GM12878 (cell line): ENCODE data around the gene ATP12A. TPM values are rescaled to one million over a fixed set of nuclear protein-coding genes. Genes with fewer than 3 reads are reported as not detected.

Experiments used
- ATAC-seq: fragments of 200-7000 bp; cut with Tn5 transposase; 3 replicates; pipeline ENCODE4 v1.9.1; 2020; ENCODE audit warnings: mild to moderate bottlenecking, moderate library complexity
- BruUV-seq: library from RNA; stranded (reverse); fragments of 400-500 nt; replicated peaks from 2 replicates; lab custom pipeline; 2021; lab: Mats Ljungman, UMichigan
- CTCF ChIA-PET: fragments of 300-600 bp; sonication (Branson Sonifier 250); formaldehyde crosslinking; extraction: SDS; loops from one replicate; lab custom pipeline; 2021; ENCODE audit warnings: inconsistent platforms; lab: Yijun Ruan, JAX
- POLR2A ChIA-PET: fragments of 350-600 bp; formaldehyde crosslinking; extraction: SDS; loops from one replicate; lab custom pipeline; 2021; ENCODE audit warnings: inconsistent platforms; lab: Charles Lee
- RAD21 ChIA-PET: fragments of 300-600 bp; sonication (Branson Sonifier 250); formaldehyde crosslinking; loops from one replicate; lab custom pipeline; 2023; ENCODE audit warnings: antibody characterized with exemption; ENCODE audit not compliant: unreplicated experiment; lab: Charles Lee
- SMC1A ChIA-PET: fragments of 300-600 bp; sonication (Branson Sonifier 250); formaldehyde crosslinking; loops from one replicate; lab custom pipeline; 2023; ENCODE audit not compliant: unreplicated experiment, uncharacterized antibody; lab: Charles Lee
- DNase-seq: peaks from one replicate; pipeline ENCODE4 v3.0.0-alpha.2; 2011; ENCODE audit warnings: low read depth, low spot score
- FAIRE-seq: peaks from 3 replicates; lab custom pipeline; 2011; peaks lifted over from hg19 to GRCh38; lab: Jason Lieb, UNC
- H2AFZ ChIP-seq: 2 replicates; pipeline ENCODE4 v1.6.0; 2011; ENCODE audit warnings: low read depth, low read length, control low read depth; ENCODE audit not compliant: control insufficient read depth
- H3K27ac ChIP-seq: 2 replicates; pipeline ENCODE4 v1.5.1; 2011; ENCODE audit warnings: control low read depth; ENCODE audit not compliant: control insufficient read depth, insufficient read depth
- H3K27me3 ChIP-seq, 2 experiments: replicated peaks in 1 of 2; 2 replicates each; pipeline versions ENCODE4 v1.6.0 to v1.6.1; 2011; ENCODE audit warnings: low read length in 1 of 2; ENCODE audit not compliant: control insufficient read depth in 2 of 2, insufficient read depth in 2 of 2
- H3K36me3 ChIP-seq, 2 experiments: 2 replicates each; pipeline ENCODE4 v1.5.1; 2011; ENCODE audit warnings: low read length in 1 of 2; ENCODE audit not compliant: control insufficient read depth in 2 of 2, insufficient read depth in 2 of 2
- H3K4me1 ChIP-seq: 2 replicates; pipeline ENCODE4 v1.6.1; 2011; ENCODE audit warnings: mild to moderate bottlenecking, low read length, moderate library complexity, mixed read lengths; ENCODE audit not compliant: control insufficient read depth, insufficient read depth
- H3K4me2 ChIP-seq: 2 replicates; pipeline ENCODE4 v1.6.0; 2011; ENCODE audit warnings: control low read depth; ENCODE audit not compliant: control insufficient read depth, insufficient read depth
- H3K4me3 ChIP-seq: fragments of 200-600 bp; sonication (generic); 2 replicates; pipeline ENCODE4 v1.5.1; 2016
- H3K79me2 ChIP-seq: 2 replicates; pipeline ENCODE4 v1.6.0; 2011; ENCODE audit warnings: low read length; ENCODE audit not compliant: control insufficient read depth, insufficient read depth
- H3K9ac ChIP-seq: 2 replicates; pipeline ENCODE4 v1.8.0; 2011; ENCODE audit warnings: low read length, control low read depth, mixed read lengths; ENCODE audit not compliant: control insufficient read depth, insufficient read depth
- H3K9me3 ChIP-seq: replicated peaks from 3 replicates; pipeline ENCODE4 v1.5.1; 2011; ENCODE audit warnings: mild to moderate bottlenecking, low read length; ENCODE audit not compliant: control insufficient read depth, insufficient read depth
- H4K20me1 ChIP-seq: 2 replicates; pipeline ENCODE4 v1.6.0; 2011; ENCODE audit not compliant: control insufficient read depth, insufficient read depth
- BACH1 ChIP-seq: fragments of 450-650 bp; IDR thresholded peaks from 2 replicates; pipeline ENCODE4 v1.6.1; 2017; ENCODE audit warnings: mild to moderate bottlenecking, borderline replicate concordance
- EED ChIP-seq: sonication (generic); IDR thresholded peaks from 2 replicates; pipeline ENCODE4 v1.6.1; 2016; ENCODE audit warnings: antibody characterized with exemption, low read depth
- ESRRA ChIP-seq: IDR thresholded peaks from 2 replicates; pipeline ENCODE4 v1.6.1; 2012; ENCODE audit warnings: mild to moderate bottlenecking, low read length, improper control_type of control experiment
- HDAC6 ChIP-seq: fragments of 200-600 bp; sonication (generic); IDR thresholded peaks from one replicate; pipeline ENCODE4 v1.8.0; 2017; ENCODE audit warnings: antibody characterized with exemption; ENCODE audit not compliant: unreplicated experiment
- MTA3 ChIP-seq: IDR thresholded peaks from 2 replicates; pipeline ENCODE4 v1.6.1; 2012; ENCODE audit warnings: low read length, inconsistent platforms, borderline replicate concordance
- POLR2A ChIP-seq: IDR thresholded peaks from 2 replicates; pipeline ENCODE4 v1.6.1; 2011; ENCODE audit warnings: low read depth, mild to moderate bottlenecking, low read length
- SUPT20H ChIP-seq: IDR thresholded peaks from 2 replicates; pipeline ENCODE4 v1.6.1; 2011; ENCODE audit warnings: low read depth, mild to moderate bottlenecking, low read length, moderate library complexity, borderline replicate concordance; ENCODE audit not compliant: control insufficient read depth
- WGBS: methylation state at CpG from one replicate; pipeline ENCODE4 v1.1.6; 2016; ENCODE audit warnings: low lambda C conversion rate; ENCODE audit not compliant: insufficient replicate concordance, insufficient coverage; ENCODE audit errors: missing lambda C conversion rate; 5-methylcytosine and 5-hydroxymethylcytosine counted together
- in situ Hi-C: fragments of 300-500 bp; cut with MboI; formaldehyde crosslinking; loops from 9 replicates; pipeline ENCODE4 v1.14.3; 2018; ENCODE audit warnings: mixed read lengths
- intact Hi-C: fragments of 100-400 bp; cut with micrococcal nuclease; formaldehyde crosslinking; loops from one replicate; pipeline ENCODE4 v1.14.2; 2022; ENCODE audit not compliant: unreplicated experiment
- polyA plus RNA-seq, 11 experiments: library from polyadenylated mRNA; depleted of rRNA in 4 of 11; unstranded in 6 of 11; stranded (reverse) in 5 of 11; fragments of >200 nt; fragmentation: Nextera tagmentation in 4 of 11; fragmentation: Illumina TruSeq in 1 of 11; extraction: Ambion mirVana in 4 of 11; extraction: Trizol in 1 of 11; gene quantifications; 1 replicate in 1 of 11; 2 replicates in 10 of 11; pipeline versions ENCODE4 v1.2.1 to v1.2.3, GENCODE V29; 2011 to 2016; ENCODE audit warnings: inconsistent platforms in 2 of 11, missing spikeins in 2 of 11, low read depth in 1 of 11
- total RNA-seq, 4 experiments: library from RNA; depleted of rRNA in 3 of 4; stranded (reverse); fragments of >200 nt in 3 of 4; fragmentation: Illumina TruSeq in 1 of 4; extraction: Trizol in 1 of 4; gene quantifications; 2 replicates each; pipeline versions ENCODE4 v1.2.1 to v1.2.3, GENCODE V29; 2013 to 2021
- TF ChIP-seq, protein P1 (sequence below): IDR thresholded peaks from 2 replicates; pipeline ENCODE4 v1.6.1; 2012; ENCODE audit warnings: low read depth, low read length, improper control_type of control experiment
- TF ChIP-seq, protein P2 (sequence below): fragments of 450-650 bp; IDR thresholded peaks from 2 replicates; pipeline ENCODE4 v1.6.1; 2017; ENCODE audit warnings: mild to moderate bottlenecking, low read depth, inconsistent platforms; ENCODE audit not compliant: poor library complexity, severe bottlenecking
- TF ChIP-seq, protein P3 (sequence below): IDR thresholded peaks from 2 replicates; pipeline ENCODE4 v1.6.1; 2012; ENCODE audit warnings: mild to moderate bottlenecking, low read depth, low read length

Gene ATP12A
- total and polyA plus RNA-seq, 10 of the 15 experiments (the other 5 are each of a cell fraction or from before 2014, with no cell fraction given), result 0.02 to 0.08 (median 0.04) TPM; not detected in 6

DNA sequence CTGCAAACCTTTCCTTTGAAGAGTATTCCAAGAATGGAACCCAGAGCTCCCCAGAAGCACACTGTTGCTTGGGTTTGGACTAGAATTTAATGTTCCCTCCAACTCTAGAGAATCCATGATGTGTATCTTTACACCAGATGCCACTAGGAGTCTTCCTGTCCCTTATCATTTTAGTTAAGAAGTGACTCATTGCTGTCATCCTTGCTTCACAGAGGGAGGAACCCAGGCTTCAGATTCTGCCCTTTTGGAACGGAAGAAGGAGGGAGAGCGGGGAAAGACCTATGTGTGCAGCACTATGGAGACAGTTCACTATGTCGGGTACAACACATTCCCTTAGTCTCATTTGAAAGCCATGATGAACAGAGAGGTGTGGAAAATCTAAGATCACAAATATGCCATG lies 2.1 kb upstream of the ATP12A start (continued):
- TF ChIP-seq EED, result no peak
- TF ChIP-seq, protein P1, sequence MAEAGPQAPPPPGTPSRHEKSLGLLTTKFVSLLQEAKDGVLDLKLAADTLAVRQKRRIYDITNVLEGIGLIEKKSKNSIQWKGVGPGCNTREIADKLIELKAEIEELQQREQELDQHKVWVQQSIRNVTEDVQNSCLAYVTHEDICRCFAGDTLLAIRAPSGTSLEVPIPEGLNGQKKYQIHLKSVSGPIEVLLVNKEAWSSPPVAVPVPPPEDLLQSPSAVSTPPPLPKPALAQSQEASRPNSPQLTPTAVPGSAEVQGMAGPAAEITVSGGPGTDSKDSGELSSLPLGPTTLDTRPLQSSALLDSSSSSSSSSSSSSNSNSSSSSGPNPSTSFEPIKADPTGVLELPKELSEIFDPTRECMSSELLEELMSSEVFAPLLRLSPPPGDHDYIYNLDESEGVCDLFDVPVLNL, result no peak
- no peak for TF ChIP-seq BACH1

DNA sequence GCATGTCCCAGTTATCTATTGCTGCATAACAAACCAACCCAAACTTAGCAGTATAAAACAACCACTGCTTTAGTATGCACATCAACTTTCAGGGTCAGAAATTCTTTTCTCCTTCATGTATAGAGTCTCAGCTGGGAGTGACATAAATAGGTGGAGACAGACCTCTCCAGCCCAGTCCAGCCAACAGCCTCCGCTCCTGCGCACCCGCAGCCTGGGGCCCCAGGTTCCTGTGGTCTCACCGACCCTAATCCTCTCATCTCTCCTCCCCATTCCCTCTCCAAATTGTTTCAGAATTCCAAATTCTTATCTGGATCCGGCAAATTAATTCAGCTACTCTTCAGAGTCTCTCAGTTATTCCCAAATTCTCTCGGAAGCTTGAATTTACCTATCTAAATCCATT lies 522 bp upstream of the ATP12A start:
- intact Hi-C loops (no loop called here), in situ Hi-C loops (no loop called here)
- Histone ChIP-seq H4K20me1 (no peaks in the 10 kb centered on the region), H3K4me3 (peak overlapping the region; percentile 46; the same call in 1 of the 2 replicates), H3K4me1 (peaks cover 16% of the 10 kb centered on the region), H3K36me3 (no peaks in the 10 kb centered on the region), H3K4me2 (peak overlapping the region; percentile 82), H3K27me3 (peaks cover 3 to 4% of the 10 kb centered on the region in 2 experiments; a peak in 3 of 4 replicates), H3K9me3 (no peaks in the 10 kb centered on the region), H3K79me2 (no peaks in the 10 kb centered on the region), H3K9ac (no peak overlapping the region), H2AFZ (no peak overlapping the region), H3K27ac (no peak overlapping the region)
- ChIA-PET RAD21 (interaction anchor here (1.5 kb wide), 1 partner anchor 111 kb away, joined by 3 read pairs; no protein-coding TSS in a partner anchor), CTCF (interaction anchor here (2.6 kb wide), 1 partner anchor 45 kb away, joined by 6 read pairs; no protein-coding TSS in a partner anchor), POLR2A (no interaction called here), SMC1A (no interaction called here)
- no TSS peak for BruUV-seq
- no peak for ATAC-seq
- WGBS, result 72% methylated on average over 6 of the region's 6 CpGs
- TF ChIP-seq HDAC6, result no peak
- no peak for TF ChIP-seq POLR2A
- TF ChIP-seq, protein P2, sequence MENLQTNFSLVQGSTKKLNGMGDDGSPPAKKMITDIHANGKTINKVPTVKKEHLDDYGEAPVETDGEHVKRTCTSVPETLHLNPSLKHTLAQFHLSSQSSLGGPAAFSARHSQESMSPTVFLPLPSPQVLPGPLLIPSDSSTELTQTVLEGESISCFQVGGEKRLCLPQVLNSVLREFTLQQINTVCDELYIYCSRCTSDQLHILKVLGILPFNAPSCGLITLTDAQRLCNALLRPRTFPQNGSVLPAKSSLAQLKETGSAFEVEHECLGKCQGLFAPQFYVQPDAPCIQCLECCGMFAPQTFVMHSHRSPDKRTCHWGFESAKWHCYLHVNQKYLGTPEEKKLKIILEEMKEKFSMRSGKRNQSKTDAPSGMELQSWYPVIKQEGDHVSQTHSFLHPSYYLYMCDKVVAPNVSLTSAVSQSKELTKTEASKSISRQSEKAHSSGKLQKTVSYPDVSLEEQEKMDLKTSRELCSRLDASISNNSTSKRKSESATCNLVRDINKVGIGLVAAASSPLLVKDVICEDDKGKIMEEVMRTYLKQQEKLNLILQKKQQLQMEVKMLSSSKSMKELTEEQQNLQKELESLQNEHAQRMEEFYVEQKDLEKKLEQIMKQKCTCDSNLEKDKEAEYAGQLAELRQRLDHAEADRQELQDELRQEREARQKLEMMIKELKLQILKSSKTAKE, result no peak
- no peak for TF ChIP-seq ESRRA
- TF ChIP-seq, protein P3, sequence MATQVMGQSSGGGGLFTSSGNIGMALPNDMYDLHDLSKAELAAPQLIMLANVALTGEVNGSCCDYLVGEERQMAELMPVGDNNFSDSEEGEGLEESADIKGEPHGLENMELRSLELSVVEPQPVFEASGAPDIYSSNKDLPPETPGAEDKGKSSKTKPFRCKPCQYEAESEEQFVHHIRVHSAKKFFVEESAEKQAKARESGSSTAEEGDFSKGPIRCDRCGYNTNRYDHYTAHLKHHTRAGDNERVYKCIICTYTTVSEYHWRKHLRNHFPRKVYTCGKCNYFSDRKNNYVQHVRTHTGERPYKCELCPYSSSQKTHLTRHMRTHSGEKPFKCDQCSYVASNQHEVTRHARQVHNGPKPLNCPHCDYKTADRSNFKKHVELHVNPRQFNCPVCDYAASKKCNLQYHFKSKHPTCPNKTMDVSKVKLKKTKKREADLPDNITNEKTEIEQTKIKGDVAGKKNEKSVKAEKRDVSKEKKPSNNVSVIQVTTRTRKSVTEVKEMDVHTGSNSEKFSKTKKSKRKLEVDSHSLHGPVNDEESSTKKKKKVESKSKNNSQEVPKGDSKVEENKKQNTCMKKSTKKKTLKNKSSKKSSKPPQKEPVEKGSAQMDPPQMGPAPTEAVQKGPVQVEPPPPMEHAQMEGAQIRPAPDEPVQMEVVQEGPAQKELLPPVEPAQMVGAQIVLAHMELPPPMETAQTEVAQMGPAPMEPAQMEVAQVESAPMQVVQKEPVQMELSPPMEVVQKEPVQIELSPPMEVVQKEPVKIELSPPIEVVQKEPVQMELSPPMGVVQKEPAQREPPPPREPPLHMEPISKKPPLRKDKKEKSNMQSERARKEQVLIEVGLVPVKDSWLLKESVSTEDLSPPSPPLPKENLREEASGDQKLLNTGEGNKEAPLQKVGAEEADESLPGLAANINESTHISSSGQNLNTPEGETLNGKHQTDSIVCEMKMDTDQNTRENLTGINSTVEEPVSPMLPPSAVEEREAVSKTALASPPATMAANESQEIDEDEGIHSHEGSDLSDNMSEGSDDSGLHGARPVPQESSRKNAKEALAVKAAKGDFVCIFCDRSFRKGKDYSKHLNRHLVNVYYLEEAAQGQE, result no peak
- TF ChIP-seq SUPT20H, result no peak
- TF ChIP-seq MTA3, result no peak
- no peak for DNase-seq
- FAIRE-seq, result no peak
